Pulmonary artery endothelial cell (primary cell): Measurements from ENCODE around the gene GBX1. TPM values are rescaled to one million over a fixed set of nuclear protein-coding genes. Genes with fewer than 3 reads are reported as not detected.

Experiments
- DNase-seq: peaks from one replicate; pipeline ENCODE4 v3.0.0-alpha.2; 2011; ENCODE audit warnings: low read depth, low spot score
- total RNA-seq: library from RNA; depleted of rRNA; stranded (reverse); fragments of >200 nt; gene quantifications from 2 replicates; pipeline ENCODE4 v1.2.3, GENCODE V29; 2014

Gene GBX1
- total RNA-seq, 1 donor from 2014 or later = not detected

DNA sequence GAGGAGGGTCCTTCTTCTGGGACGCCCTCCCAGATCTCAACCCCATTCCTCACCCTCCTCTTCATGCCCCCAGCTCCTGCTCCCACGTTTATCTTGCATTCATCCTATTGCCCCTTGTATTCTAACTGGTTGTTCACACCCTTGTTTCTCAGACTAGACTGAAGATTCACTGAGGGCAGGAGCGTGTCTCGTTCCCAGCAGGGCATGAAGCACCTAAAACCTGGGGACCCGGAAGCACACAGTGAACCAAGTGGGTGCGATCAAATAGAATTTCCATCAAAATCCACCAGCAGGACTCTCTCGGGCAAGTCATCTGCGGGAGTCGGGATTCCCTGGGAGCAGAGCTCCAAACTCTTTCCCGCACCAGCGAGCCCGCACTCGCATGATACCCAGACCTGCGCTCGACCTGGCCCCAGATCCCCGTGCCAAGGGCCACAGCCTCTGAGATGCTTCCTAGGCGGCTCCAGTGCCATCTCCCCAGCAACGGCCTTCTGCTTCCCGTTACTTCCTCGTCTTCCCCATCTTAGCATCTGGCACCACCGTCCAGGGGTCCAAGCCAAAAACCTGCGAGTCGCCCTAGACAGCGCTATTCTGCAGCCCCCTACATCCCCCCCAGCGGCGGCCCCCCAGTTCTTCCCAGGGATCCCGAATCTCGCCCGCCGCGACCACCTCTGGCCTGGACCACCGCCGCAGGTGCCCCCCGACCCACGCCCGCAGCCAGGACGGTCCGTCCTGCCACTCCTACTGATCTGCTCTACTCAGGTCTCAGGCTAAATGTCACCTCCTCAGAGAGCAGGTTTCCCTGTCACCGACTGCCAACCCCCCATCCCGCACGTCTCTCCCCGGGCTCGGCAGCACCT lies 6.1 kb upstream of the GBX1 start:
- no peak for DNase-seq

DNA sequence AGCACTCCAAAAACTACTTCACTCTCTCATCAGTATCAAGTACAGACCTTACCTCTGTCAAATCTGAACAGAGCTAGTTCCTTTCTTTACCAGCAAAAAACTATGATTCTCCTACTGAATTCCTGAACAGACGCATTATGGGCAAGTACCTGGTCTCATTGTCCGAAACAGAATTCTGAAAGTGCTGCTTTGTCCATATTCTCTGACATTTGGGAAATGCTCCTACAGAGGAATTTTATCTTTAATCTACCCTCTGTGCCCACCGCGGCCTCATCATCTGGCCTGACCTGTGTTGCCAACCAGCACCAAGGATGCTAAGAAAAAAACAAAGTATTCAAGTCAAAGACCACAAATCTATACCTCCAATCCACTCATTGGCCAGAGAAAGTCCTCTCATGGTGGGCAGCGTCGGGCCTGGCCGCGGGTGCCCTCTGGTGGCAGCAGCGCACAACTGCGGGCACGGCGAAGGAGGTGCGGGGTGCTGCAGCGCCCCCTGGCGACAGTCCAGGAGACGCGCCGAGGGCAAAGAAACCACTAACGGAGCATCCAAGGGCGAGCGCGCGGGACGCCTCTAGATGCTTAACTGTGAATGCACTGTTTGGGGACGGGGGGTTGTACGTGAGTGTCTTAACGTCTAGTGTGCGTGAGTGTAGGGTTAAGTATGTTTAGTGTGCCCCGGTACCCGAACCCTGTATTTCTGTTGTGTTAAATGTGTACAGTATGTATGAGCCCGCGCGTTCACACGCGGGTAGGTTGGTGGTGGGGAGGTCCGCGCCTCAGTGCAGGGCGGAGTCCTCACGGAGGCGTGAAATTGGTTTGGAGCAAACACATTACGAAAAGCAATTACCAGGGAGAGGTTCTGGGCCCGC lies 5.0 kb upstream of the GBX1 start:
- DNase-seq = peak; percentile 17

DNA sequence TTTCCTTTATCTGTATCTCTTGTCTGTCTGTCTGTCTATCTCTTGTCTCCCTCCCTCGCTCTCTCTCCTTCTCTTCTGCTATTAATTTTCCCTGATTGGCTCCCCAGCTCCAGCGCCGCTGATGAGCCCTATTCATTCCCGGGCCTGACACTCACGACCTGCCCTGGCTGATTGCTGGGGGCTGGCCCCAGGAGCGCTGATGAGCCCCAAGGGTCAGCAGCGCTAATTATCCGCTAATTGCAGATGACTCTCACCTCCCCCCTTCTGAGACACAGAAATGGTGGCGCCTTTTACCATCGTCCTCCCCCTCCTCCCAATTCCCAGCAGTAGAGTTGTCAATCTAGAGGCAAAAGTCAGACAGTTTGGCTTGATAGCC lies 1.3 kb upstream of the GBX1 start:
- no peak for DNase-seq

DNA sequence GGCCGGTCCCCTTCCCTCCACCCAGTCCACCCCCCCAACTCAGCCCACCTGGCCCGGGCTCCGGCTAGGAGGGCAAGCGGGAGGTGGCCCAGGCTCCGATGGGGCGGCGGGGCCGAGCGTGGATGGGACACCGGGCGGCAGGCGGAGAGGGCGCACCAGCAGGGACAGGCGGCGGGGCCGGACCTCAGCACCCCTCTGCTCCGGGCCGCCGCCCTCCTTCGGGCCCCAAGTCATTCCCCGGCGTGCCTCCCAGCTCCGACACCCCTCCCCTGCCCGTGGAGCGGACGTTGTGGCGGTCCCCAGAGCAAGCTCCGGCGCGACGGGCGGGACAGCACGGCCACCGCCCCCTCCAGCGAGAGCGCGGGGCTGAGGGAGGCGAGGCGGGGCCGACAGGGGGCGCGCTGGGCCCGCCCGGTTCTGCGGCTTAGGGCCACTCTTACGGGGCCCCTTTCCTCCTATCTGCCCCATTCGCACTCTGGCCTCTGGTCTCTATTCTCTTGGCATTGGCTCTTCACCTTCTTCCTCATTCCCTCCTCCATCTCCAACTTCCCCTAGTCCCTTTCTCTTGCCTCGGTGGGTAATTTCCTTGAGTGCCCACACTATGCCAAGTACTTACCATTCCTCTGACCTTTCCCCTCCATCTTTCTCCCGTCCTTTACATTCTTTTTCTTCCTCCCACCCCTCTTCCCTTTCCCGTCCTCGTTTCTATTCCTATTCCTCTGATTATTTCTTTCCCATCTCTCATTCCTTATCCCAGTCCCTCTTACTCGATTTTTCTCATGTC lies 701 bp upstream of the GBX1 start:
- DNase-seq = no peak

DNA sequence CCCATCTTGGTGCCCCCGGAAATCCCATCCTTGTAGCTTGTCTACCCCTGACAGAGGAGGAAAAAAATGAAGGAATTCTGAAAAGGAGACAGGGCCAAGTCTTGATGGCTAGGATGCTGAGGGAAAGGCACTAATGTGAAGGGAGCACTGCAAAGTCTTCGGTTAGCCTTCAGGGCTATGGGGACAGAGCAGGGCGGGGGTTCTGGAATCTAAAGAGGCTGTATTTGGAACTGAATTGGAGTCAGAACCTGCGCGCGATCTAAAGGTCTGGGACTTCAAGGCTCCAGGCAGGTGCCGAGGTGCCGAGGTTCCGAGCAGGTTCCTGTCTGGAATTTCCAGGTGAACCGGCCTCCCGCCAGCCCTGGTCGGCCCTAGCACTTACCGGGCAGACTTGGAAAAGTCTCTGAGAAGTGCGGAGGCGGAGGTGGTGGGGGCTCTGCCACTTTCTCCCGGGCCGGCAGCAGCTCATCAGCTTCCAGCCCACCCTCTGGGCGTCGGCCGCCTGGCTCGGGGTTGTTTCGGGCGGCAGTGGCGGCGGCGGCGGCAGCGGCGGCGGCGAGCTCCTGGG lies 781 bp downstream of the GBX1 start:
- DNase-seq = no peak

DNA sequence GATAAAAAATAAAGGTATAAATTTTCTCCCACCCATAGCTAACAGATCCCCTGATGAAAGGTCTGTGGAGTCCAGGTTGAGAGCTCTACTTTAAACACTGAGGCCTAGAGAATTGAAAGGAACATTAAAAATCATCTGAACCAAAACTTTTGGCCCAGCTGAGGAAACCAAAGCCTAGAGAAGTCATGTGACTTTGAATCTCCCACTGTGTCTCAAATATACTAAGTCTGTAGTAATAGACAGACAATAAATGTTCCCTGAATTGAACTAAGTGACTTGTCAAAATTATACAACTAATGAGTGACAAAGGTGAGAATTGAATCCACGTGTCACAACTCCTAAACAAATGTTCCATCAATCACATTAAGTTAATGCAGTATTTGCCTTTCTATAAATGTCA lies 5.7 kb downstream of the GBX1 start:
- DNase-seq = no peak

DNA sequence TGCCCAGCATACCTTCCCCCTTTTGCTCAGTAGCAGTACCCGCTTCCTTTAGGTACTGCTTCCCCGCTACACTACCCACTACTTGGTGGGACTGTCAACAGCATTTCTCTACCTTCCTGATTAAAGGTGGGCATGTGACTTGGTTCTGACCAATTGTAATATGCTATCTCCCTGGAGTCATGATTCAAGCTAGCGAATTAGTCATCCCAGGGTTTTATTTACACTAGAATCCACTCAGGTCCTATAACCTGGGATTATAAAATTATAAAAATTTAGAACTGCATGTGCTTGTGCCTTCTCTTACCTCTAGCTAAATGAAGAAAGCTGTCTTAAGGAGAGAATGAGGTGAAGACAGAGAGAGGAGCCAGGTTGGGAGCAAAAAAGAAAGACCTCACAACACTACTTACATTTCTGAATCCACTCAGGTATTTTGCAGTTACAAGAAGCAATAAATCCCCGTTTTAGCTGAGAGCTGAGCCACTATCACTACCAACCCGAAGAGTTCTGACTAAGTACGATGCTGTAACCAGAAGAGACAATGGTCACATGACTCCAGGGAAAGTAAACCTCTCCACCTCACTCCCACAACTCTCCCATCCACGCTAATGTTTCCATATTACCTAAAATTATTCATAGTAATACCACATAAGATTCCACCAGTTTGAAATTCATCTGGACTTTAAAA lies 9.7 kb downstream of the GBX1 start:
- DNase-seq = no peak

DNA sequence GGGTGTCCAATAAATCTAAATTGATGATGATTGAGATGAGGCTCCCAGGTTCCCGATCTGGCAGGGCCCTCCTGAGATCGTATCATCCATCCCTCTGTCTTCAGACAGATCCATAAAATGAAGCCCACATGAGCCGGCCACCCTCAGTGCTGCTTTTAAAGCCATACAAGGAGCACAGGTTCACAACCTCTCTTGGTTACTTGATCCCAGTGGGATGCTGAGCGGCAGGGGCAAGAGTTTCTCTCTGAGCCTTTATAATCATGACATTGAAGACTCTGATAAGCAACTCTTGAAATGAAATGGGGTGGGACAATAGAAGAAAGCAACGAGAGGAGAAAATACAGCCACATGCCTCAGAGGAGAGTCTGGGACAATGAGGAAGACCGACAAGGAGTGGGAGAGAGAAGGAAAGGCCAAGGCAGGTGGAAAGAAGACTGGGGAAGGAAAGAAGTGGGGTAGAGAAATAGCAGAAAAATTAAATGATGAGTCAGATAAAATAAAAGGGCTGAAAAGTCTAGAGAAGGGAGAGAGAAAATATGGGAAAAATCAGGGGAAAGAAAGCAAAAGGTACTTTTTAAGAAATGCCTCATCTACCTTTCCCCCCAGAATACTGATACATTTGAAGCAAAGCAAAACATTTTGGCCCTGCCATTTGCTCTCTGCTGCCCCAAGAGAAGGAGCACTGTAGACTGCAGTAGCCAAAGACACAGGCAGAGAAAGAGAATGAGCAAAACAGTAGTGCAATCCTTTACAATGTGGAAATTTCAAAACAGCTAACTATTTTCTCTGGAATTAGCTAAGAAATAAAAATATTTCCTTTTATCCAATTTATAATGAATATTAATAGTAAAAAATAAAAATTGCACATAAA lies 14.6 kb downstream of the GBX1 start:
- no peak for DNase-seq

DNA sequence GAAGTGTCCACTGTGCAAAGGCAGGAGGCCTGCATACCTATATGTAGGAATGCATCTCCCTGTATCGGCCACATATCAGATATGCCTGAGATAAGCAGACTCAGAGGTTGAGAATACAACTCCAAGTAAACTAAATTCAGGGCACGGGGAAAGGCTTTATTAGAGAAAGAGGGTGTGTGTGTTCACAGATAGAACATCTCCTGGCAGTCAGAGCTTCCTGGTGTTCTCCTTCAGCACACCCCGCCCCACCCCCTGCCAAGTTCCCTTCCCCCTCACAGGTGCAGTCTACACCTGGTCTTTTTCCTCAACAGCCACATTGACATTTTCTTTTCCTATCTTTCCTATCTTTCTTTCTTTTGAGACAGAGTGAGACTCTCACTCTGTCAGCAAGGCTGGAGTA lies 17.1 kb downstream of the GBX1 start:
- no peak for DNase-seq

DNA sequence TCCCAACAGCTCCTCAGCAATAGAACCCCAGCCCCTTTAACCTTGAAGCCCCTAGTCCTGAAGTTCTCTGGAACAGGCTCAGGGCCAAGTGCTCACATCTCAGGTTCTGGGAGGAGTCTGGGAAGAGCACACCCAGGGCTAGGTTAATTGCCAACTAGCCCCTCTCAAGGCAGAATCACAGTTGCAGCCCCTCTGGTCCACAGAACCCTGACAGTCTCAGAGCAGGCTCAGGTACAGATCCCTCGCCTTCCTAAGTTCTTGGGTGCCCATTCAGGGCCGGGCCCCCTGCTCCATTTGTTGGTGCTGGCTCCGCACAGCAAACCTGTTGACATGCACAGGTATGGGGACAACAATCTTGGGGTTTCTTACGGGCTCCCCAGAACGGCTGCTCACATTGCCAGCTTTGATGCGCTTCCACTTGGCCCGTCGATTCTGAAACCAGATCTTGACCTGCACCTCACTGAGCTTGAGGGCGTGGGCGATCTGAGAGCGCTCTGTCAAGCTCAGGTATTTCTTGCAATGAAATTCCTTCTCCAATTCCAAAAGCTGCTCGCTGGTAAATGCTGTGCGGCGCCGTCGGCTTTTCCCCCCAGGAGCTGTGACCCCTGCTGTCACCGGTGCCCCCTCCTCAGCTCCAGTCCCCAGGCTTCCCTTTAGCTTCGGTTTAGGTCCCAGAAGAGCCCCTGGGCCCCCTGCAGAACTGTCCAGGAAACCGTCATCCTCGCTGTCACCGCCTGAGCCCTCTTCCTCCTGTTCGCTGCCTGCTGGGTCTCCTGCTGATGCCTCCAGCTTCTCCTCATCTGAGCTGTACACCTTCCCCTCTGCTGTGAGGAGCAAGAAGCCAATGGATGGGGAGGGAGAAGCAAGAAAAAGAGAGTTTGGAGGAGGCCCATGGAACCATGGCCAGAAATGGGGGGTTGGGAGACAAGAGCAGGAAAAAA lies 18.9 kb downstream of the GBX1 start:
- no peak for DNase-seq

DNA sequence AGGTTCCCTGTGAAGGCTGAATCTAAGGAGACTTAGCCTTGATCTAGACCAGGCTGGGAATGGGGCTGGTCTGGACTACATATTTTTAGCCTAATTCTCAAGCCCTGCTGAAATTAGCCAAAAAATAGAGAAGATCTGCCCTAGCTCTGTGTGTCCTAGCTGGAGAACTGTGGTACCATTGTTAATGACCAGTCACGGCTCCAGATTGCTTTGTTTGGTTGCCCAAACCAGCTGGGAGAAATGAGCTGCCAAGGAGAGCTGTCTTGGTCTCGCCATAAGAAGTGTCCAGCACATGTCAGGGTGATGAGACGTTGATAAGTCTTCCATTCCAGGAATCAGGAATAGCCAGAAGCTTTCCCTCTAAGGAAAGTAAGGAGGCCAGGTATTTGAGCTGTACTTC lies 20.7 kb downstream of the GBX1 start:
- DNase-seq = no peak

DNA sequence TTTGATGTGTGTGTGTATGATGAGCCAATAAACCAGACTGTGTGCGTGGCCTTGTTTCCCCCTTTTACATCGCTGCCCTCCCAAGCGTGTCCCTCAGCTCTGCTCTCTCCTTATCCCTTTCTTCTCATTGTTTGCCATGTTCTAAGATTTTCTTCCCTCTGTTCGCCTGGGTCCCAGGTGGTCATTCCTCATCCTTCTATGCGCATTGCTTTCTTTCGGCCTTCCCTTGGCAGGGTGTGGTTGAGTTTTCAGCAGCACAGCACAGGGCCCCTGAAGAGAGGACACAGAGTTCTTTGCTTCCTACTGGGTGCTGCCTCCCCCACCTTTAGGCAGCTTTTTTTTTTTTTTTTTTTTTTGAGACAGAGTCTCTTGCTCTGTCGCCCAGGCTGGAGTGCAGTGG lies 23.1 kb downstream of the GBX1 start:
- DNase-seq = no peak

DNA sequence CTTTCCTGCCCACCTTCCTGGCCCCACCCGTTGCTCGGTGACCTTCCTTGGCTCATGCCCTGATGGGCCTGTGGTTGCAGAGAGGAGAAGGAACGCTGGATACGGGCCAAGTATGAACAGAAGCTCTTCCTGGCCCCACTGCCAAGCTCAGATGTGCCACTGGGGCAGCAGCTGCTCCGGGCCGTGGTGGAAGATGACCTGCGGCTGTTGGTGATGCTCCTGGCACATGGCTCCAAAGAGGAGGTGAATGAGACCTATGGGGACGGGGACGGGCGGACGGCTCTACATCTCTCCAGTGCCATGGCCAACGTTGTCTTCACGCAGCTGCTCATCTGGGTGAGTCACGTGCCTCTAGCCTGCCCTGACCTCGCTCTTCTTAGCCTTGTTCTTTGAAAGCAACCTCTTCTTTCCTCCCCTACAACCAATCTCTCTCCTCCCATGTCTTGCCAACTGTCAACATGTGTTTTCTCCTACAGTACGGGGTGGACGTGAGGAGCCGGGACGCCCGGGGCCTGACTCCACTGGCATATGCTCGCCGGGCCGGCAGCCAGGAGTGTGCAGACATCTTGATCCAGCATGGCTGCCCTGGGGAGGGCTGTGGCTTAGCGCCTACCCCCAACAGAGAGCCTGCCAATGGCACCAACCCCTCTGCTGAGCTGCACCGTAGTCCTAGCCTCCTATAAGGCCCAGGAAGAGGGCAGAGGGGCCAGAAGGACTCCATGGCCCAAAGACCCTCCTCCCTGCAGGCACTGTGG lies 24.1 kb downstream of the GBX1 start:
- no peak for DNase-seq

DNA sequence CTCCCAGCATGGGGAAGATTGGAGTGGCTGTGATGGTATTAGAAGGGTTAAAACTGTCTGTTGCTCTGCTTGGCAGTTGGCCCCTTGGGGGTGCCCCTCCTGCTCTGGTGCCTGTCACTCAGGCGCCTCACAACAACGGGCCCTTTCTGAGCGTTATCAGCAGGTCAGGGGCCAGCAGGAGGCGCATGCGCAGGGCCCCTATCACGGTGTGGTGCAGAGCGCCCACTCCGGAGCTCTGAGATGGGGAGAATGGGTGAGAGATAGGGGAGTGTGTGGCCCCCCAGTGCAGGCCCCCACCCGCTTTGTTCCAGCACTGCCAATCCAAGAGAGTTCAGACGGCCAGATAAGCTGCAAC lies 24.8 kb downstream of the GBX1 start:
- DNase-seq = no peak

DNA sequence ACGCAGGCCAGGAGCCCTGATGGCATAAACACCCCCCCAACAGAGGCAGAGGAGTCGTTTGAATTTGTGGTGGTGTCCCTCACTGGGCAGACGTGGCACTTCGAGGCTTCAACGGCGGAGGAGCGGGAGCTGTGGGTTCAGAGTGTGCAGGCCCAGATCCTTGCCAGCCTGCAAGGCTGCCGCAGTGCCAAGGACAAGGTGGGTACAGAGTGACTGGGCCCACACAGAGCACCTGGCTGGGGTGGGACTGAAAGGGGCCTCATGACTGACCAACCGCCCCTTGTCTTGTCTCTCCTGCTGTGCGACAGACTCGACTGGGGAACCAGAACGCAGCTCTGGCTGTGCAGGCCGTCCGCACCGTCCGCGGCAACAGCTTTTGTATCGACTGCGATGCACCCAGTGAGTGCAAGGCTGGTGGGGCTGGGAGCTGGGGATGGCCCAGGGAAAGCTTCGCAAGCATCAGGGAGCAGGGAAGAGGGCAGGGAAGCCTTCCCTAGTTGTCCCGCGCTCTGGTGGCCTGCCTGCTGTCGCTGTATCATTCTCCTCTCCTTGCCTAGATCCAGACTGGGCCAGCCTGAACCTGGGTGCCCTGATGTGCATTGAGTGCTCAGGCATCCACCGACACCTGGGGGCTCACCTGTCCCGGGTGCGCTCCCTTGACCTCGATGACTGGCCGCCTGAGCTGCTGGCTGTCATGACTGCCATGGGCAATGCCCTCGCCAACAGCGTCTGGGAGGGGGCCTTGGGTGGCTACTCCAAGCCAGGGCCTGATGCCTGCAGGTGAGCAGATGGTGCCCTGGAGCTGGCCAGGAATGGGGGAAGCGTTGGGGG lies 25.4 kb downstream of the GBX1 start:
- no peak for DNase-seq

DNA sequence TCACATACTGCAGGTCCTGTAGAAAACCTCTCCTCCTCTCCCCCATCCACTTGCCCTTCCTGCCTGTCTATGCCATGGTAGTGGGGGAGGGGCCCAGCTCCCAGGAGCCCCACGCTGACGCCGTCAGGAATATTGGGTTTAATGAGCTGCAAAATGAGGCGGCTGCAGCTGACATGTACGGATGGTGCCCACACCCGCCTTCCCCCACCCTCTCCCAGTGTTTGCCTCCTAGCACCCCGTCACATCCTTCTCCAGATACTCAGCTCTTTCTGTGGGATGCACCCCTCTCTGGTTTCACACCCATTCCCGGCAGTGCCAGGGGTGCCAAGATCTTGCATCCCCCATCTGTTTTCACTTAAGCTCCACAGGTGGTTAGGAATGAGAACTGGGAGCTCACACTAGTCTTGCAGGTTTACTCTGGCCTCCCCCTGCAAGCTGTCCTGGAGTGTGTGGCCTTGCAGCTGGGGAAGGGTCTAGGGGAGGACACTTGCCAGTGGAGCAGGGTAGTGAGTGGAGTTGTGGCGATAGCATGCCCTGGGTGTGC lies 26.1 kb downstream of the GBX1 start:
- DNase-seq = no peak

DNA sequence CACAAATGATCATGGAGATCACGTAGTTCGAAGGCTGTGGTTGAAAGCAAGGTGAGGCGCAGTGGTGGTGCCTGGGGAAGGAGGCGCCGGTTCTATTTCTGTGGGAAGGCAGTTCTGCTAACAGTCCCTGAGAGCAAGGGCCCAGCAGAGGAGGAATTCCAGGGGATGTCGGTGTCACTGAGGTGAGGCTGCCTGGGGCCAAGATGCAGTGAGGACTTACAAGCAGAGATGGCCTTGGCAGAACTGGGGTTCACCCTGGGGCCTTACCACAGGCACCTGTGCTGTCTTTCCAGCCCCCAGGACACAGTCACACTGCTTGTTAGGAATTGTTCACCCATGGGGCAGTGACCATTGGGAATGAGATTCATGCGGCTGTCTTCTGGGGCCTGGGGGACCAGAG lies 26.7 kb downstream of the GBX1 start:
- DNase-seq = no peak
